Measurements from ENCODE around the gene ALDOC.
"Not testable (repeated sequence)": the region's sequence is repeated elsewhere in the genome, so short reads cannot be mapped to it uniquely, and the experiment has no call there.

The ALDOC gene

DNA sequence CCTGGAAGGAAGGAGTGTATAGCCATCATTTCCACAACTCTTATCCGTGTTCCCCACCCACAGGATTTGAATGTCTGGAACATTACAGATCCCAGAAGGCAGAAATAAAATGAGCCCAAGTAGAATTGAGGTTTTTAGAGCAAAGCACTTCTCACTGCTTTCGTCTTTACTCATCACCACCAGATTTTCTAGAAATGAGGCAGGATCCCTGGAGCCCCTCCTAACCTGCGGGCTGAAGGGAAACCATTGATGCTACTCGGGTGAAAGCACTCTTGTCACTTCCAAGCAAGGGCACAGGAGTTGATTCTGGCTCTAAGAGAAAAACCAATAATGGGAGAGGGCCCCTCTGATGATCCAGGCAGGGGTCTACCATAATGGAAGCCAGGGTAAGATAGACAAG lies 2.8 kb upstream of the ALDOC start:
- H3K9me3 ChIP-seq (ENCODE audit: insufficient read depth, low read depth, low read length) = no peaks in the 10 kb centered on the region
- TF ChIP-seq, protein P1, sequence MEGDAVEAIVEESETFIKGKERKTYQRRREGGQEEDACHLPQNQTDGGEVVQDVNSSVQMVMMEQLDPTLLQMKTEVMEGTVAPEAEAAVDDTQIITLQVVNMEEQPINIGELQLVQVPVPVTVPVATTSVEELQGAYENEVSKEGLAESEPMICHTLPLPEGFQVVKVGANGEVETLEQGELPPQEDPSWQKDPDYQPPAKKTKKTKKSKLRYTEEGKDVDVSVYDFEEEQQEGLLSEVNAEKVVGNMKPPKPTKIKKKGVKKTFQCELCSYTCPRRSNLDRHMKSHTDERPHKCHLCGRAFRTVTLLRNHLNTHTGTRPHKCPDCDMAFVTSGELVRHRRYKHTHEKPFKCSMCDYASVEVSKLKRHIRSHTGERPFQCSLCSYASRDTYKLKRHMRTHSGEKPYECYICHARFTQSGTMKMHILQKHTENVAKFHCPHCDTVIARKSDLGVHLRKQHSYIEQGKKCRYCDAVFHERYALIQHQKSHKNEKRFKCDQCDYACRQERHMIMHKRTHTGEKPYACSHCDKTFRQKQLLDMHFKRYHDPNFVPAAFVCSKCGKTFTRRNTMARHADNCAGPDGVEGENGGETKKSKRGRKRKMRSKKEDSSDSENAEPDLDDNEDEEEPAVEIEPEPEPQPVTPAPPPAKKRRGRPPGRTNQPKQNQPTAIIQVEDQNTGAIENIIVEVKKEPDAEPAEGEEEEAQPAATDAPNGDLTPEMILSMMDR (conservative IDR thresholded peaks at IDR 0.05; ENCODE audit: low read length) = no peak
- no peak for TF ChIP-seq EZH2phosphoT487 (IDR thresholded peaks at IDR 0.05; ENCODE audit: borderline replicate concordance)
- H3K9ac ChIP-seq (ENCODE audit: low read depth, low read length, poor library complexity, severe bottlenecking) = no peak overlapping the region
- no peaks in the 10 kb centered on the region for H3K79me2 ChIP-seq (ENCODE audit: insufficient read depth, low read length)
- H2AFZ ChIP-seq (ENCODE audit: low read length) = no peak overlapping the region
- H4K20me1 ChIP-seq (ENCODE audit: insufficient read depth, low read length, poor library complexity, severe bottlenecking) = no peaks in the 10 kb centered on the region
- no peaks in the 10 kb centered on the region for H3F3A ChIP-seq (ENCODE audit: low read depth)
- no peaks in the 10 kb centered on the region for H3K4me1 ChIP-seq (ENCODE audit: insufficient read depth, low read length, poor library complexity, severe bottlenecking)
- no peak overlapping the region for H3K4me2 ChIP-seq (ENCODE audit: low read depth, low read length, poor library complexity, severe bottlenecking)
- no peaks in the 10 kb centered on the region for H3K9me2 ChIP-seq (replicated peaks; ENCODE audit: low read depth, low read length)
- no peak overlapping the region for H3K4me3 ChIP-seq (ENCODE audit: low read length, poor library complexity, severe bottlenecking)
- H3K36me3 ChIP-seq (ENCODE audit: insufficient read depth, low read length) = peaks cover 68% of the 10 kb centered on the region; the same call in 1 of the 2 replicates
- no peaks in the 10 kb centered on the region for H3K27me3 ChIP-seq (ENCODE audit: insufficient read depth, low read length, poor library complexity, severe bottlenecking)

- Histone ChIP-seq H3K4me3 (ENCODE audit: low read length, poor library complexity, severe bottlenecking) (no peak overlapping the region), H3K36me3 (ENCODE audit: insufficient read depth, low read length) (peaks cover 58% of the 10 kb centered on the region; the same call in 1 of the 2 replicates), H3K79me2 (ENCODE audit: insufficient read depth, low read length) (no peaks in the 10 kb centered on the region), H4K20me1 (ENCODE audit: insufficient read depth, low read length, poor library complexity, severe bottlenecking) (no peaks in the 10 kb centered on the region), H3K4me2 (ENCODE audit: low read depth, low read length, poor library complexity, severe bottlenecking) (no peak overlapping the region), H3K27me3 (ENCODE audit: insufficient read depth, low read length, poor library complexity, severe bottlenecking) (no peaks in the 10 kb centered on the region), H3K4me1 (ENCODE audit: insufficient read depth, low read length, poor library complexity, severe bottlenecking) (no peaks in the 10 kb centered on the region), H3K9me3 (ENCODE audit: insufficient read depth, low read depth, low read length) (no peaks in the 10 kb centered on the region), H3K9me2 (replicated peaks; ENCODE audit: low read depth, low read length) (no peaks in the 10 kb centered on the region), H3K9ac (ENCODE audit: low read depth, low read length, poor library complexity, severe bottlenecking) (no peak overlapping the region), H2AFZ (ENCODE audit: low read length) (no peak overlapping the region), H3F3A (ENCODE audit: low read depth) (no peaks in the 10 kb centered on the region)
- no peak for TF ChIP-seq EZH2phosphoT487 (IDR thresholded peaks at IDR 0.05; ENCODE audit: borderline replicate concordance)
- TF ChIP-seq, protein P1 (conservative IDR thresholded peaks at IDR 0.05; ENCODE audit: low read length) = no peak
These were observed 1.8 kb upstream of the ALDOC start for GRCh38 chr17:28578246-28579195.

GRCh38 chr17:28577466-28577824 lies 750 bp upstream of the ALDOC start:
- H3K79me2 ChIP-seq (ENCODE audit: insufficient read depth, low read length) = no peaks in the 10 kb centered on the region
- TF ChIP-seq, protein P1 (conservative IDR thresholded peaks at IDR 0.05; ENCODE audit: low read length) = no peak
- TF ChIP-seq EZH2phosphoT487 (IDR thresholded peaks at IDR 0.05; ENCODE audit: borderline replicate concordance) = no peak
- H3K4me3 ChIP-seq (ENCODE audit: low read length, poor library complexity, severe bottlenecking) = no peak overlapping the region
- H3K36me3 ChIP-seq (ENCODE audit: insufficient read depth, low read length) = peaks cover 47% of the 10 kb centered on the region; the same call in 1 of the 2 replicates
- H3K4me1 ChIP-seq (ENCODE audit: insufficient read depth, low read length, poor library complexity, severe bottlenecking) = peaks cover 1% of the 10 kb centered on the region
- no peaks in the 10 kb centered on the region for H3K27me3 ChIP-seq (ENCODE audit: insufficient read depth, low read length, poor library complexity, severe bottlenecking)
- no peaks in the 10 kb centered on the region for H4K20me1 ChIP-seq (ENCODE audit: insufficient read depth, low read length, poor library complexity, severe bottlenecking)
- no peaks in the 10 kb centered on the region for H3K9me2 ChIP-seq (replicated peaks; ENCODE audit: low read depth, low read length)
- no peaks in the 10 kb centered on the region for H3F3A ChIP-seq (ENCODE audit: low read depth)
- H3K4me2 ChIP-seq (ENCODE audit: low read depth, low read length, poor library complexity, severe bottlenecking) = no peak overlapping the region
- no peaks in the 10 kb centered on the region for H3K9me3 ChIP-seq (ENCODE audit: insufficient read depth, low read depth, low read length)
- H2AFZ ChIP-seq (ENCODE audit: low read length) = no peak overlapping the region
- no peak overlapping the region for H3K9ac ChIP-seq (ENCODE audit: low read depth, low read length, poor library complexity, severe bottlenecking)

GRCh38 chr17:28576016-28576415 lies 679 bp downstream of the ALDOC start:
- Histone ChIP-seq H3K36me3 (ENCODE audit: insufficient read depth, low read length) (peaks cover 40% of the 10 kb centered on the region; the same call in 1 of the 2 replicates), H3K4me1 (ENCODE audit: insufficient read depth, low read length, poor library complexity, severe bottlenecking) (peaks cover 10% of the 10 kb centered on the region)
- not testable (repeated sequence) for H3K4me3 ChIP-seq (ENCODE audit: low read length, poor library complexity, severe bottlenecking); H3K9ac ChIP-seq (ENCODE audit: low read depth, low read length, poor library complexity, severe bottlenecking); H4K20me1 ChIP-seq (ENCODE audit: insufficient read depth, low read length, poor library complexity, severe bottlenecking); H3K79me2 ChIP-seq (ENCODE audit: insufficient read depth, low read length); H3K27me3 ChIP-seq (ENCODE audit: insufficient read depth, low read length, poor library complexity, severe bottlenecking); H2AFZ ChIP-seq (ENCODE audit: low read length); H3K9me2 ChIP-seq (replicated peaks; ENCODE audit: low read depth, low read length); H3K4me2 ChIP-seq (ENCODE audit: low read depth, low read length, poor library complexity, severe bottlenecking); H3K9me3 ChIP-seq (ENCODE audit: insufficient read depth, low read depth, low read length); H3F3A ChIP-seq (ENCODE audit: low read depth)

All from Loucy (cell line).